Motor neuron (in vitro differentiated cells): ENCODE data around the gene AGT. TPM values are rescaled to one million over a fixed set of nuclear protein-coding genes. Genes with fewer than 3 reads are reported as not detected.
"Not testable (repeated sequence)": the region's sequence is repeated elsewhere in the genome, so short reads cannot be mapped to it uniquely, and the experiment has no call there.

Experiments
- ATAC-seq, 8 experiments: fragments of 200-7000 bp; cut with Tn5 transposase; replicated peaks in 6 of 8; 2 replicates each; pipeline ENCODE4 v1.8.0; 2021; ENCODE audit warnings: mild to moderate bottlenecking in 8 of 8, moderate library complexity in 8 of 8
- H3K27ac ChIP-seq, 2 donors: fragments of 250-450 bp; sonication (Bioruptor Pico); 2 replicates each; pipeline ENCODE4 v1.9.0; 2021; ENCODE audit warnings: antibody characterized with exemption in 2 of 2, mild to moderate bottlenecking in 2 of 2, moderate library complexity in 1 of 2
- H3K4me1 ChIP-seq, 2 donors: fragments of 250-450 bp; sonication (Bioruptor Pico); replicated peaks in 1 of 2; 2 replicates each; pipeline ENCODE4 v1.6.1; 2021; ENCODE audit warnings: antibody characterized with exemption in 2 of 2, mild to moderate bottlenecking in 2 of 2, moderate library complexity in 1 of 2
- H3K4me3 ChIP-seq, 5 donors: fragments of 250-450 bp; sonication (Bioruptor Pico); 2 replicates each; pipeline ENCODE4 v1.9.0; 2021; ENCODE audit warnings: antibody characterized with exemption in 5 of 5, mild to moderate bottlenecking in 5 of 5, moderate library complexity in 4 of 5
- WGBS, 10 experiments: fragments of 450-650 bp; shearing (Covaris generic); methylation state at CpG; one replicate each; pipeline ENCODE4 v1.0.0; 2022; 5-methylcytosine and 5-hydroxymethylcytosine counted together
- in situ Hi-C, 9 experiments: fragments of 400-800 bp; cut with MboI; loops; one replicate each; pipeline ENCODE4 v1.15.0; 2021; ENCODE audit warnings: low sequenced_read_pairs in 9 of 9, low pct_unique_long_range_greater_than_20kb in 2 of 9; ENCODE audit not compliant: unreplicated experiment in 9 of 9
- total RNA-seq, 8 experiments: library from RNA; unstranded; fragments of 300-600 nt; gene quantifications; 2 replicates each; pipeline versions ENCODE4 v1.2.3 to v1.2.4, GENCODE V29; 2022

Gene AGT
- total RNA-seq, 8 experiments from 2014 or later: 0.25 to 520 (median 1.6) TPM

- peak in 6 of 8 experiments; percentile 25 to 79 (median 58) for ATAC-seq
Observed at GRCh38 chr1:230702934-230703678, 10.8 kb downstream of the AGT start.

GRCh38 chr1:230701895-230702768 lies 11.8 kb downstream of the AGT start:
- ATAC-seq: no peak
- WGBS, 10 experiments: 0 to 94% (median 90%) methylated on average over 2 to 18 of the region's 19 CpGs
- Histone ChIP-seq H3K4me1 (peaks cover 3 to 8% of the 10 kb centered on the region in 2 donors), H3K4me3 (no peak overlapping the region), H3K27ac (no peak overlapping the region)
- in situ Hi-C loops: loop anchor here in 1 of 9 experiments (10.0 kb wide), 1 partner anchor 73 kb away; no protein-coding TSS in a partner anchor

More at GRCh38 chr1:230702934-230703678, 10.8 kb downstream of the AGT start:
- in situ Hi-C loops: loop anchor here in 1 of 9 experiments (10.0 kb wide), 1 partner anchor 72 kb away; no protein-coding TSS in a partner anchor
- Histone ChIP-seq H3K27ac (no peak overlapping the region), H3K4me1 (peaks cover 3 to 8% of the 10 kb centered on the region in 2 donors), H3K4me3 (no peak overlapping the region)
- 13 to 80% (median 55%) methylated on average over 1 to 11 of the region's 14 CpGs; no CpG with 5 or more reads in 3 of the 10 experiments for WGBS, 10 experiments

GRCh38 chr1:230701434-230701833 lies 12.5 kb downstream of the AGT start:
- in situ Hi-C loops: loop anchor here in 1 of 9 experiments (10.0 kb wide), 1 partner anchor 73 kb away; no protein-coding TSS in a partner anchor
- WGBS, 10 experiments: 17 to 96% (median 81%) methylated on average over 1 to 17 of the region's 17 CpGs; no CpG with 5 or more reads in 2 of the 10 experiments
- Histone ChIP-seq H3K4me3 (no peak overlapping the region), H3K4me1 (peaks cover 3 to 8% of the 10 kb centered on the region in 2 donors), H3K27ac (no peak overlapping the region)
- ATAC-seq: no peak

- 52 to 100% (median 89%) methylated on average over 2 to 4 of the region's 4 CpGs for WGBS, 10 experiments
- Histone ChIP-seq H3K4me3 (no peak overlapping the region), H3K27ac (no peak overlapping the region), H3K4me1 (peaks cover 3 to 8% of the 10 kb centered on the region in 2 donors)
- in situ Hi-C loops: loop anchor here in 1 of 9 experiments (10.0 kb wide), 1 partner anchor 75 kb away; no protein-coding TSS in a partner anchor
- ATAC-seq: no peak
Observed at GRCh38 chr1:230700132-230700531, 13.8 kb downstream of the AGT start.

- Histone ChIP-seq H3K27ac (no peak overlapping the region), H3K4me3 (no peak overlapping the region), H3K4me1 (peaks cover 3 to 8% of the 10 kb centered on the region in 2 donors)
- WGBS, 10 experiments: 50 to 90% (median 72%) methylated on average over 1 of the region's 1 CpG; no CpG with 5 or more reads in 6 of the 10 experiments
- ATAC-seq: no peak
- in situ Hi-C loops: loop anchor here in 1 of 9 experiments (10.0 kb wide), 1 partner anchor 75 kb away; no protein-coding TSS in a partner anchor
Observed at GRCh38 chr1:230699716-230700115, 14.2 kb downstream of the AGT start.

GRCh38 chr1:230698964-230699363 lies 15.0 kb downstream of the AGT start:
- in situ Hi-C loops, H3K27ac ChIP-seq, H3K4me3 ChIP-seq, ATAC-seq, H3K4me1 ChIP-seq: not testable (repeated sequence)

GRCh38 chr1:230698130-230698529 lies 15.8 kb downstream of the AGT start:
- H3K4me1 ChIP-seq: peaks cover 3 to 5% of the 10 kb centered on the region in 2 donors
- no peak overlapping the region for H3K4me3 ChIP-seq
- no peak overlapping the region for H3K27ac ChIP-seq
- no peak for ATAC-seq
- 65 to 95% (median 92%) methylated on average over 3 to 13 of the region's 14 CpGs; no CpG with 5 or more reads in 4 of the 10 experiments for WGBS, 10 experiments
- in situ Hi-C loops: no loop called here

GRCh38 chr1:230696722-230697437 lies 17.0 kb downstream of the AGT start:
- Histone ChIP-seq H3K4me1 (no peaks in the 10 kb centered on the region), H3K27ac (no peak overlapping the region), H3K4me3 (no peak overlapping the region)
- WGBS, 10 experiments: 0 to 100% (median 90%) methylated on average over 1 to 5 of the region's 7 CpGs; no CpG with 5 or more reads in 2 of the 10 experiments
- ATAC-seq: peak in 3 of 8 experiments; percentile 22 to 72 (median 68)
- in situ Hi-C loops: no loop called here

- in situ Hi-C loops: no loop called here
- Histone ChIP-seq H3K27ac (no peak overlapping the region), H3K4me1 (no peaks in the 10 kb centered on the region), H3K4me3 (no peak overlapping the region)
- 80 to 100% (median 100%) methylated on average over 1 to 7 of the region's 8 CpGs; no CpG with 5 or more reads in 1 of the 10 experiments for WGBS, 10 experiments
- ATAC-seq: no peak
Observed at GRCh38 chr1:230696218-230696617, 17.7 kb downstream of the AGT start.

- Histone ChIP-seq H3K4me1 (no peaks in the 10 kb centered on the region), H3K4me3 (no peak overlapping the region), H3K27ac (no peak overlapping the region)
- in situ Hi-C loops: no loop called here
- WGBS, 10 experiments: 70 to 100% (median 80%) methylated on average over 1 to 4 of the region's 4 CpGs; no CpG with 5 or more reads in 5 of the 10 experiments
- ATAC-seq: peak in 1 of 8 experiments; percentile 15
Observed at GRCh38 chr1:230694991-230695390, 18.9 kb downstream of the AGT start.

- H3K27ac ChIP-seq: no peak overlapping the region
- no peaks in the 10 kb centered on the region for H3K4me1 ChIP-seq
- ATAC-seq: peak in 3 of 8 experiments; percentile 7 to 12 (median 9)
- no peak overlapping the region for H3K4me3 ChIP-seq
- WGBS, 10 experiments: 81 to 100% (median 93%) methylated on average over 1 to 4 of the region's 4 CpGs; no CpG with 5 or more reads in 6 of the 10 experiments
- in situ Hi-C loops: no loop called here
Observed at GRCh38 chr1:230694464-230694863, 19.5 kb downstream of the AGT start.

- peak in 3 of 8 experiments; percentile 12 to 32 (median 13) for ATAC-seq
- 60 to 100% (median 83%) methylated on average over 1 to 8 of the region's 8 CpGs; no CpG with 5 or more reads in 3 of the 10 experiments for WGBS, 10 experiments
- no peak overlapping the region for H3K4me3 ChIP-seq
- no peaks in the 10 kb centered on the region for H3K4me1 ChIP-seq
- in situ Hi-C loops: no loop called here
- H3K27ac ChIP-seq: no peak overlapping the region
Observed at GRCh38 chr1:230693777-230694176, 20.1 kb downstream of the AGT start.
